ENCODE results near the gene FCMR. TPM values are rescaled to one million over a fixed set of nuclear protein-coding genes. Genes with fewer than 3 reads are reported as not detected.

The FCMR gene
- total RNA-seq, 2 donors from 2014 or later = not detected

- no peak overlapping the region for H3K4me3 Mint-ChIP-seq
- Histone ChIP-seq H3K4me1 (ENCODE audit: control insufficient read depth, insufficient read depth, low read length) (peaks cover 10% of the 10 kb centered on the region), H3K27ac (ENCODE audit: low read depth, low read length) (no peak overlapping the region), H3K36me3 (ENCODE audit: control insufficient read depth, insufficient read depth, low read length) (no peaks in the 10 kb centered on the region), H3K9ac (ENCODE audit: extremely low read depth, low read length, poor library complexity, severe bottlenecking) (no peak overlapping the region), H3K4me3 (ENCODE audit: low read length) (no peak overlapping the region), H3K27me3 (ENCODE audit: control insufficient read depth, insufficient read depth, low read length, poor library complexity, severe bottlenecking) (peaks cover 9% of the 10 kb centered on the region), H3K9me3 (ENCODE audit: control insufficient read depth, low read length) (no peaks in the 10 kb centered on the region)
- no peaks in the 10 kb centered on the region for H3K9me3 Mint-ChIP-seq
- no peak for TF ChIP-seq CTCF (conservative IDR thresholded peaks at IDR 0.05)
- H3K36me3 Mint-ChIP-seq (ENCODE audit: low read depth) = no peaks in the 10 kb centered on the region
- peaks cover 9% of the 10 kb centered on the region for H3K4me1 Mint-ChIP-seq
- no peak for DNase-seq
- peaks cover 28% of the 10 kb centered on the region for H3K27me3 Mint-ChIP-seq (ENCODE audit: insufficient read depth)
- H3K27ac Mint-ChIP-seq = no peak overlapping the region
- WGBS, 2 experiments (ENCODE audit: insufficient coverage in 1 of 2, insufficient read length in 1 of 2) = 76% methylated on average over 5 of the region's 5 CpGs; no CpG with 5 or more reads in 1 of the 2 experiments
Measured at GRCh38 chr1:206969090-206969489, 47.3 kb upstream of the FCMR start.

- H3K4me3 Mint-ChIP-seq = no peak overlapping the region
- H3K36me3 ChIP-seq (ENCODE audit: control insufficient read depth, insufficient read depth, low read length) = no peaks in the 10 kb centered on the region
- no peaks in the 10 kb centered on the region for H3K9me3 ChIP-seq (ENCODE audit: control insufficient read depth, low read length)
- peaks cover 10% of the 10 kb centered on the region for H3K4me1 ChIP-seq (ENCODE audit: control insufficient read depth, insufficient read depth, low read length)
- no peak overlapping the region for H3K27ac ChIP-seq (ENCODE audit: low read depth, low read length)
- no peak for TF ChIP-seq CTCF (conservative IDR thresholded peaks at IDR 0.05)
- no peak overlapping the region for H3K9ac ChIP-seq (ENCODE audit: extremely low read depth, low read length, poor library complexity, severe bottlenecking)
- peaks cover 9% of the 10 kb centered on the region for H3K4me1 Mint-ChIP-seq
- H3K36me3 Mint-ChIP-seq (ENCODE audit: low read depth) = no peaks in the 10 kb centered on the region
- H3K9me3 Mint-ChIP-seq = no peaks in the 10 kb centered on the region
- DNase-seq = no peak
- H3K27me3 ChIP-seq (ENCODE audit: control insufficient read depth, insufficient read depth, low read length, poor library complexity, severe bottlenecking) = peaks cover 4% of the 10 kb centered on the region
- H3K27me3 Mint-ChIP-seq (ENCODE audit: insufficient read depth) = peaks cover 19% of the 10 kb centered on the region
- H3K4me3 ChIP-seq (ENCODE audit: low read length) = no peak overlapping the region
- WGBS, 2 experiments (ENCODE audit: insufficient coverage in 1 of 2, insufficient read length in 1 of 2) = 92 to 93% methylated on average over 5 to 8 of the region's 8 CpGs
- H3K27ac Mint-ChIP-seq = no peak overlapping the region
Measured at GRCh38 chr1:206967096-206967849, 45.5 kb upstream of the FCMR start.

- Histone ChIP-seq H3K36me3 (ENCODE audit: control insufficient read depth, insufficient read depth, low read length) (no peaks in the 10 kb centered on the region), H3K9ac (ENCODE audit: extremely low read depth, low read length, poor library complexity, severe bottlenecking) (no peak overlapping the region), H3K4me1 (ENCODE audit: control insufficient read depth, insufficient read depth, low read length) (peaks cover 10% of the 10 kb centered on the region), H3K27me3 (ENCODE audit: control insufficient read depth, insufficient read depth, low read length, poor library complexity, severe bottlenecking) (no peaks in the 10 kb centered on the region), H3K9me3 (ENCODE audit: control insufficient read depth, low read length) (no peaks in the 10 kb centered on the region), H3K4me3 (ENCODE audit: low read length) (no peak overlapping the region), H3K27ac (ENCODE audit: low read depth, low read length) (no peak overlapping the region)
- 80 to 91% methylated on average over 2 of the region's 2 CpGs for WGBS, 2 experiments (ENCODE audit: insufficient coverage in 1 of 2, insufficient read length in 1 of 2)
- TF ChIP-seq CTCF (conservative IDR thresholded peaks at IDR 0.05) = no peak
- peaks cover 9% of the 10 kb centered on the region for H3K4me1 Mint-ChIP-seq
- DNase-seq = no peak
- no peak overlapping the region for H3K4me3 Mint-ChIP-seq
- no peaks in the 10 kb centered on the region for H3K36me3 Mint-ChIP-seq (ENCODE audit: low read depth)
- H3K27me3 Mint-ChIP-seq (ENCODE audit: insufficient read depth) = peaks cover 11% of the 10 kb centered on the region
- H3K9me3 Mint-ChIP-seq = no peaks in the 10 kb centered on the region
- no peak overlapping the region for H3K27ac Mint-ChIP-seq
Measured at GRCh38 chr1:206965781-206966180, 44.0 kb upstream of the FCMR start.
